Measurements from ENCODE around the gene ARFRP1.

The ARFRP1 gene

GRCh38 chr20:63689046-63690002 lies 18.5 kb downstream of the ARFRP1 start:
- Mint-ChIP-seq H3K27me3 (no peaks in the 10 kb centered on the region), H3K4me1 (peaks cover 10 to 22% of the 10 kb centered on the region in 2 donors), H3K36me3 (peaks cover 11 to 24% of the 10 kb centered on the region in 2 donors), H3K9me3 (no peaks in the 10 kb centered on the region), H3K27ac (no peak overlapping the region), H3K4me3 (no peak overlapping the region)
- ATAC-seq (replicated peaks), result no peak
- DNase-seq, result no peak

GRCh38 chr20:63688228-63689045 lies 19.3 kb downstream of the ARFRP1 start:
- no peak for DNase-seq
- ATAC-seq (replicated peaks), result no peak
- no peak overlapping the region for H3K4me3 Mint-ChIP-seq
- no peak overlapping the region for H3K27ac Mint-ChIP-seq
- no peaks in the 10 kb centered on the region for H3K27me3 Mint-ChIP-seq
- H3K4me1 Mint-ChIP-seq, result peaks cover 10 to 17% of the 10 kb centered on the region in 2 donors
- no peaks in the 10 kb centered on the region for H3K9me3 Mint-ChIP-seq
- peaks cover 15 to 22% of the 10 kb centered on the region in 2 donors for H3K36me3 Mint-ChIP-seq

GRCh38 chr20:63687419-63688178 lies 20.2 kb downstream of the ARFRP1 start:
- H3K4me1 Mint-ChIP-seq, result peaks cover 10 to 17% of the 10 kb centered on the region in 2 donors
- H3K9me3 Mint-ChIP-seq, result no peaks in the 10 kb centered on the region
- H3K27me3 Mint-ChIP-seq, result no peaks in the 10 kb centered on the region
- ATAC-seq (replicated peaks), result no peak
- peaks cover 15 to 20% of the 10 kb centered on the region in 2 donors for H3K36me3 Mint-ChIP-seq
- no peak overlapping the region for H3K27ac Mint-ChIP-seq
- H3K4me3 Mint-ChIP-seq, result no peak overlapping the region
- no peak for DNase-seq

- peak overlapping the region; percentile 65 for H3K27ac Mint-ChIP-seq
- ATAC-seq (replicated peaks), result peak; percentile 64 to 71
- no peaks in the 10 kb centered on the region for H3K9me3 Mint-ChIP-seq
- peaks cover 17% of the 10 kb centered on the region in 2 donors for H3K36me3 Mint-ChIP-seq
- no peak for DNase-seq
- H3K4me3 Mint-ChIP-seq, result peak overlapping the region in 1 of 2 donors; percentile 36
- H3K27me3 Mint-ChIP-seq, result no peaks in the 10 kb centered on the region
- peaks cover 8 to 17% of the 10 kb centered on the region in 2 donors for H3K4me1 Mint-ChIP-seq
Observed at GRCh38 chr20:63686492-63687321, 21.1 kb downstream of the ARFRP1 start.

- ATAC-seq (replicated peaks) (no peak), DNase-seq (no peak)
- Mint-ChIP-seq H3K27me3 (no peaks in the 10 kb centered on the region), H3K9me3 (no peaks in the 10 kb centered on the region), H3K36me3 (peaks cover 11 to 13% of the 10 kb centered on the region in 2 donors), H3K4me3 (no peak overlapping the region), H3K4me1 (peaks cover 3 to 17% of the 10 kb centered on the region in 2 donors), H3K27ac (no peak overlapping the region)
Observed at GRCh38 chr20:63686094-63686491, 21.7 kb downstream of the ARFRP1 start.

GRCh38 chr20:63685269-63686026 lies 22.3 kb downstream of the ARFRP1 start:
- DNase-seq, result no peak
- H3K4me1 Mint-ChIP-seq, result peaks cover 3 to 17% of the 10 kb centered on the region in 2 donors
- no peak overlapping the region for H3K4me3 Mint-ChIP-seq
- ATAC-seq (replicated peaks), result no peak
- H3K36me3 Mint-ChIP-seq, result peaks cover 10 to 13% of the 10 kb centered on the region in 2 donors
- no peaks in the 10 kb centered on the region for H3K9me3 Mint-ChIP-seq
- H3K27ac Mint-ChIP-seq, result no peak overlapping the region
- no peaks in the 10 kb centered on the region for H3K27me3 Mint-ChIP-seq

- Mint-ChIP-seq H3K9me3 (no peaks in the 10 kb centered on the region), H3K4me3 (no peak overlapping the region), H3K27ac (no peak overlapping the region), H3K36me3 (peaks cover 23 to 26% of the 10 kb centered on the region in 2 donors), H3K27me3 (no peaks in the 10 kb centered on the region), H3K4me1 (peaks cover 3 to 9% of the 10 kb centered on the region in 2 donors)
- no peak for DNase-seq
- no peak for ATAC-seq (replicated peaks)
Observed at GRCh38 chr20:63682384-63683139, 25.2 kb downstream of the ARFRP1 start.

GRCh38 chr20:63681609-63682142 lies 26.1 kb downstream of the ARFRP1 start:
- H3K27me3 Mint-ChIP-seq, result no peaks in the 10 kb centered on the region
- peaks cover 27 to 32% of the 10 kb centered on the region in 2 donors for H3K36me3 Mint-ChIP-seq
- no peaks in the 10 kb centered on the region for H3K9me3 Mint-ChIP-seq
- ATAC-seq (replicated peaks) (no peak), DNase-seq (no peak)
- H3K4me3 Mint-ChIP-seq, result no peak overlapping the region
- H3K4me1 Mint-ChIP-seq, result peaks cover 0 to under 1% of the 10 kb centered on the region in 2 donors
- no peak overlapping the region for H3K27ac Mint-ChIP-seq

- Mint-ChIP-seq H3K27ac (no peak overlapping the region), H3K9me3 (no peaks in the 10 kb centered on the region)
Observed at GRCh38 chr20:63680857-63681608, 26.7 kb downstream of the ARFRP1 start.

GRCh38 chr20:63680427-63680826 lies 27.3 kb downstream of the ARFRP1 start:
- Mint-ChIP-seq H3K27ac (no peak overlapping the region), H3K9me3 (no peaks in the 10 kb centered on the region), H3K4me3 (no peak overlapping the region), H3K4me1 (no peaks in the 10 kb centered on the region), H3K27me3 (no peaks in the 10 kb centered on the region), H3K36me3 (peaks cover 38 to 43% of the 10 kb centered on the region in 2 donors)
- ATAC-seq (replicated peaks), result no peak
- DNase-seq, result no peak

More at GRCh38 chr20:63680857-63681608, 26.7 kb downstream of the ARFRP1 start:
- Mint-ChIP-seq H3K4me3 (no peak overlapping the region), H3K4me1 (no peaks in the 10 kb centered on the region), H3K36me3 (peaks cover 32 to 37% of the 10 kb centered on the region in 2 donors), H3K27me3 (no peaks in the 10 kb centered on the region)
- no peak for ATAC-seq (replicated peaks)
- DNase-seq, result no peak

- Mint-ChIP-seq H3K9me3 (no peaks in the 10 kb centered on the region), H3K27ac (no peak overlapping the region), H3K4me3 (no peak overlapping the region)
Observed at GRCh38 chr20:63679799-63680305, 27.9 kb downstream of the ARFRP1 start.

More at GRCh38 chr20:63679799-63680305, 27.9 kb downstream of the ARFRP1 start:
- DNase-seq, result no peak
- Mint-ChIP-seq H3K36me3 (peaks cover 41 to 43% of the 10 kb centered on the region in 2 donors), H3K27me3 (no peaks in the 10 kb centered on the region), H3K4me1 (no peaks in the 10 kb centered on the region)
- ATAC-seq (replicated peaks), result no peak

All from stimulated activated naive B cell treated with anti-CD40 and anti-IgM and Interleukin-4, amounts not matched to agents 10 μg/mL and 1 μg/mL and 100 μg/mL, for 72 hours (primary cell).